Glomerular endothelial cell (primary cell): Measurements from ENCODE around the gene DRD4. TPM values are rescaled to one million over a fixed set of nuclear protein-coding genes. Genes with fewer than 3 reads are reported as not detected.

Experiments used
- DNase-seq: peaks from one replicate; pipeline ENCODE4 v3.0.0-alpha.2; 2011; ENCODE audit warnings: low read depth, low spot score; ENCODE audit errors: extremely low read depth
- total RNA-seq: library from RNA; depleted of rRNA; stranded (reverse); fragments of >200 nt; gene quantifications from 2 replicates; pipeline ENCODE4 v1.2.3, GENCODE V29; 2015

The DRD4 gene
- total RNA-seq, 1 donor from 2014 or later, result not detected

DNA sequence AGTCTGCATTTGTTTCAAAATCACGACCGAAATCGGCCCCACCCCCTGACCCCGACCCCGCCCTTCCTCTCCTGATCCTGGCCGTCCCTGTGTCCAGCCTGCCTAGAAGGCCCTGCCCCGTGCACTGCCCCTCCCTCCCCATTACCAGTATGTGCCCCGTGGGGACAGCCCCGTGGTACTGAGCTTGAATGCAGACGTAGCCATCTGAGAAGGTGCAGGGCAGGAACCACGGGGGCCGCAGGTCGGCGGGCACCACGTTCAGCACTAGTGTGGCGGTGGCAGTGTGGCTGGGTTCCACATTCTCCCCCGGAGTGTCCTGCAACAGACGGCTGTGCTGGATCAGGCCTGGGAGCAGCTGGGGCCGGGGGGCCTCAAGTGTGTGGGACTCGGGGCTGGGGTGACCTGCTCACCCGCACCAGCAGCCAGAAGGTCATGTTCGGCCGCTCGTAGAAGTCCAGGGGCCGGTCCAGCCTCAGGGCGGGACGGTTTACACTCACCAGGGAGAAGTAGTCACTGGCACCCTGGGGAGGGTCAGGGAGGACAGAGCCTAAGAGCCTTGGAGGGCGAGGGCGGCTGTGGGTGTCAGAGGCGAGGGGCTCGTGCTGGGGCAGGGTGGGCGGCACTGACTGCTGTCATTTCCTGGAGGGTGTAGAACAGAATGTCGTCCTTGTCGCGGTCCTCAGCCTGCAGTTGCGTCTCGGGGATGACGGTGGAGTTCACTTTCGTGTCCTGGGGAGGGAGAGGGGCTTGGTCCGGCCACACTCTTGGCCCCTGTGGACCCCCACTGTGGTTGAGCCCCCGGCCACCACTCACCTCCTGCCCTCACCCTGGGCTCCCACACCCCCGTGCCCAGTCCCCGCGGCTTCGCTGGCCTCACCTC, 15.9 kb upstream of the DRD4 start:
- DNase-seq, result no peak

DNA sequence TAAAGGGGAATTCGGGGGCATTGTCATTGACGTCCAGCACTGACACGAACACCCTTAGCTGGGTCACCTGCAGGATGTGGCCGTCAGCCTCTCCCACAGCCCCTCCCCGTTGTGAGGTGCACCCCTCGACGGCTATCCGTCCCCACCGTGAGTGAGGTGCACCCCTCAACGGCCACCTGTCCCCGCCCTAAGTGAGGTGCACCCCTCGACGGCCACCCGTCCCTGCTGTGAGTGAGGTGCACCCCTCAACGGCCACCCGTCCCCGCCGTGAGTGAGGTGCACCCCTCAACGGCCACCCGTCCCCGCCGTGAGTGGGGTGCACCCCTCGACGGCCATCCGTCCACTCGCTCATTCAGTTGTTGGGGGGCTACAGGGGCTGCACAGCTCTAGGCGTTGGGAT, 15.2 kb upstream of the DRD4 start:
- no peak for DNase-seq

DNA sequence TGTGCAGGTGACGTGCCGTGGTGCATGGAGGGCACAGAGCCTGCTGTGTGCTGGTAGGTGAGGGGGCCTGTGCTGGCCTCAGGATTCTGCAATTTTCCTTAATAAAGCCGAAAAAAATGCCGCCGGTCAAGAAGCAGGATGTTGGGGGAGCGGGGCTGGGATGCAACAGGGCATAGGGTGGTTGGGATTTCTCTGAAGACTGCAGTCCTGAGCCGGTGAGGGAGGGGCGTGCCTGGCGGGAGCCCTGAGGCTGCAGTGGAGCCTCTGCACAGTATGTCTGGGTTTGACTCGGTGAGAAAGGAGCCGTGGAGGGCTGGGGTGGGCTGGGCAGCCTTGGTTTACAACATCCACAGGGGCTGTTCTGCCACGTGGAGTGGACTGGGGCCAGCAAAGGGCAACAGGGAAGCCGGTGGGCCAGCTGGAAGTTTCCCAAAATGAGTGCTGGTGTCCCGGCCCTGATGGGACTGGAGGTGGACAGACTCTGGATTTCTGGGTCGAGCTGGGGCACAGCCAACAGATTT, 13.7 kb upstream of the DRD4 start:
- DNase-seq, result no peak

DNA sequence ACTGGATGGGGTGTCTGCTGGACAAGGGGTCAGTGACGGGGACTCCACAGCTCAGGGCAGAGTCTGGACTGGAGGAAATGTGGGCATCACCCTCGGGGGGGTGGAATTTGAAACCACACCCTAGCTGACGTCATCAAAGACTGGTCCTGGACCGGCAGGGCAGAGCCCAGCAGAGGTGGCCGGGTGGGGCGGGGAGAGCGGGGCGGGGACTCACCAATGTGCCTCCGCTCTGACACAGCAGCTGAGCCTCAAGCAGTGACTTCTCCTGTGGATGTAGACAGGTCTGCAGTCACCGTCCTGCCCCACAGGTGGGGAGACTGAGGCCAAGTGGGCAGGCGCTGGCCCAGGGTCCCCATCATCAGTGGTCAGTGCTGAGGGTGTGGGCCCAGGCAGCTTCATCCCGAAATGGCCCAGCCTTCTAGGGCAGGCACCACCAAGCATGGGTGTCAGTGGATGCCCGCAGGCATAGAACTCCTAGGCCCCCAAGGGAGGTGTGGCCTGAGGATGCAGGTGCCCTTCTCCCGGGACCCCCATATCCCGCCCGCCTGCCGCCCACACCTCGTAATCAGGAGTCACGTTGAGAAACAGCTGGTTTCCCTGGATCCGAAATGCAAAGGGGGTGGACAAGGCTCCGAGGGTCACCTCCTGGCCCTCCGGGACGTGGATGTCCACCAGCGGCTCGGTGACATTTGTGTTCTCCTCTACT, 12.9 kb upstream of the DRD4 start:
- DNase-seq, result no peak

DNA sequence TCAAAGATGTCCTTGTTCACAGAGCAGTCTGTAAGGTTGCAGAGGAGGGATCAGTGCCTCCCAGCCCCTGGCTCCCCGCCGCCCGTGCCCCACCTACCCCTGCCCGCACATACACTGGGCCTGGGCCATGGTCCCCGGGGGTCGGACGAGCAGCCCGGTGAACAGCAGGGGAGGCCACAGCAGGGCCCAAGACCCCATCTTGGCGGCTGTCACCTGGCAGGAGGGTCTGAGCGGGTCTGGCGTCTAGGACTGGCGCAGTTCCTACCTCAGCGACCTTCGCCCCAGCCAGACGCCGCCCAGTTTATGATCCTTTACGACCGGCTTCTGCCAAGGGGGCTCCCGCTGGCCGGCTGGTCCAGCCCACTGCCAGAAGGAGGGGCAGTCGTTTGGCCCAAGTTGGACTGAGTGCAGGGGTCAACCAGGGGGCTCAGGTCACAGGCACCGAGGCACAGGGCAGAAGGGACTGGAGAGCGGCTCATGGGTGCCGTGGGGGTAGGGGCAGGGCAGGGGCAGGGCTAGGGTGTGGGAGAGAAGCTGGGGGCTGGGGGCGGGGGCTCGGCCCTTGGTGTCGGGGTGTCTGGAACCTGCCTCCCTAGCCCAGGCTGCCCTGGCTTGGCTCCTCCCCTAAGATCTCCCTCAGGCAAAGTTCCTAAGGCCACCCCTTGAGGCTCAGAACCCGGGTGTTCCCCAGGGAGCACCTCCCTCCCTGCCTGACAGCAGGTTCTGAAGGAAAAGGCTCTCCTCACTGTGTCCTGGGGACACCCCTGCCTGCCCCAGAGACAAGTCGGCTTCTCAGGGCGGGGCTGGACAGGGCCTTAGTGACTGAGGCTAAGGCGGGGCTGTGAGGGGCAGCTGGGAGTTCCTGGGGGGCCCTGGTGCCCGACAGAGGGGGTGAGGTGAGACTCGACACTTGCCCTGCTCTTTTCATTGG, 12.1 kb upstream of the DRD4 start, which contains the start of gene CDHR5:
TSS of gene CDHR5 (minus strand) at position 251 of the 931 bp plus-strand sequence. CDS start at position 198, 53 bp downstream.
- DNase-seq, result no peak

DNA sequence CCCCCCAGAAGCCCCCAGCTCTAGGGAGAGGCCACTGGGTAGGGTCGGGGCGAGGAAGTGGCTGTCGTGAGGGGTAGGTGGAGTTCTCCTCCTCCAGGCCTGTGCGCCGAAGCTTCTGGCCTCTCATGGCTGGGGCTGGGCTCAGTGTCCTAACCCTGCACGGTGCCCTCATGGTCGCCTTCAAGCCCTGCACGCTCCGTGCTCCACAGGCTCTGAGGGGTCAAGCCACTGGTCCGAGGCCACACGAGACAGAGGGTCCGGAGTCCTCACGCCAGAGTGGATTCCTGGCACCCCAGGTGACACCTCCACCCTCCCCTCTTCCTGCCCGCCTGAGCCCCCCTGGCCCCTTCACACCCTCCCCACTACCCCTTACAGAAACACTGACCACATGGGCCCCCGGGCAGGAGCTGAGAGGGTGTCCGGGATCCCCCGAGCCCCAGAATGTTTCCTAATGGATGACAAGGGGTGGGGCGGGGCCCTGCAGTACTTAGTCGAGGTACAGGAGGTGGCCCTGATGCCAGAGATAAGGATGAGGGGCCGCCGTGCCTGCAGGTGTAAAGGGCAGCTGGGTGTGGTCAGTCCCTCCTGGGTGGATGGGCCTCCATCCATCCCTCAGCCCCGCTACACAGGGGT, 11.3 kb upstream of the DRD4 start:
- DNase-seq, result no peak

GRCh38 chr11:626475-627307, 10.4 kb upstream of the DRD4 start, which contains the start of gene SCT:
TSS of gene SCT (minus strand) at chr11:627181. CDS start at chr11:627143, 38 bp downstream.
- no peak for DNase-seq

DNA sequence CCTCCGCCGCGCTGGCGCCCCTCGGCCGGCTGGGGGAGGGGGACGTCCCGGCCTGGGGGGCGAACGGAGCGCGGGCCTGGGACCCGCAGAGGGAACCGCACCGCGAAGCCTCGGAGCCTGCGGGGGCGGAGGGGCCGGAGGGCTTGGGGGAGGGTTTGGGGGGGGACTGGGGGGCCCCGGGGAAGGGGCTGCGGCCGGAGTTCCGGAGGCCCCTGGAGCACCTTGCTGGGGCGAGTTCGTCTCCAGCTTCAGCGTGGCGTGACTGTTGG, 9.8 kb upstream of the DRD4 start:
- no peak for DNase-seq

DNA sequence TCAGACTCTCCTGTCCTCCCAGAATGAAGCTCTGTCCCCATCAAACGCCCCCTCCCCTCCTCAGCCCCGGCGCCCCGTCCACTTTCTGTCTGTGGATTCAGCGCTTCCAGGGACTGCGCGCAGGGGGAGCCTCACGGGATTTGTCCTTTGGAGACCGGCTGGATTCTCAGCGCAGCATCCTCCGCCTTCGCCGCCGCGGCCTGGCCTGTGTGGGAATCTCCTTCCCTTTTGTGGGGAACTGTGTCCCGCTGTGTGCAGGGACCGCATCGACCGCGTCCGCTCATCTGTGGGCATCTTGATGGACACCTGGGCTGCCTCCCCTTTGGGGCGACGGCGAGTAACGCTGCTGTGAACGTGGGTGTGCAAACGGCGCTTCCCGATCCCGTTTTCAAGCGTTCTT, 9.0 kb upstream of the DRD4 start:
- no peak for DNase-seq

GRCh38 chr11:629237-629583, 7.9 kb upstream of the DRD4 start:
- no peak for DNase-seq

DNA sequence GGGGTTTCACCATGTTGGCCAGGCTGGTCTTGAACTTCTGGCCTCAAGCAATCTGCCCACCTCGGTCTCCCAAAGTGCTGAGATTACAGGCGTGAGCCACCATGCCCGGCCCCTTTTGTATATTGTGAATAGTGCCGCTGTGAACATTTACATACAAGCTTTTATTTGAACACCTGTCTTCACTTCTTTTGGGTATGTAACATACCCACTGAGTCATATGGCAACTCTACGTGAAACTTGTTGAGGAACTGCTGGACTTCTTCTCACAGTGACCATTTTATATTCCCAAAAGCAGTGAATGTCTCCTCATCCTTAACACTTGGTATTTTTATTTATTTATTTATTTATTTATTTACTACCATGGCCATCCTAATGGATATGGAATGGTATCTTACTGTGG, 6.2 kb upstream of the DRD4 start:
- no peak for DNase-seq

DNA sequence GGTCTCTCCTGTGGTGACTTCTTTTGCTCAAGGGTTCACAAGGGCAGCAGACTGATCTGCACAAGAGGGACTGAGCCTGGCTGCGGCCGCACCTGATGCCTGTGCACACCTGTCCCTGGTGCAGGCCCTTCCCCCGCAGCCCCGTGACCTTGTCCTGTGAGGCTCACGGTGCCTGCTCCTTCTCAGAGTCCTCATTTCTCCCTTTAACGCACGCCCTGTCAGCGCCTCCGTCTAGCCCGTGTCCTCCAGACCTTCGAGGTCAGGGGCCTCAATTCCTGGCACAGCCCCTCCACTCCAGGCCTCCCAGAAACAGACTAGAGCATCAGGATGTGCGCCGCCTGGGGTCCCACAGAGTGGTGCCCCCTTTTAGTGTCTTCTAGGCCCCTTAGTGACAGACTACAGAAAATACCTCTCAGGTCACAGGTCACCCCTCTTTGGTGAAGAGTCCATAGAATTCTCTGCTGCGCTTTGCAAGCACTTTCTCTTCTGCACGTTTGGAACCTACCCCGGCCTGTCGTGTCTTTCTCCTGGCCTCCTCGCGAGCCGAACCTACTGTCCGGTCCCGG, 1.0 kb upstream of the DRD4 start:
- DNase-seq, result no peak

- no peak for DNase-seq
These were observed 194 bp downstream of the DRD4 start for GRCh38 chr11:637333-637592.

DNA sequence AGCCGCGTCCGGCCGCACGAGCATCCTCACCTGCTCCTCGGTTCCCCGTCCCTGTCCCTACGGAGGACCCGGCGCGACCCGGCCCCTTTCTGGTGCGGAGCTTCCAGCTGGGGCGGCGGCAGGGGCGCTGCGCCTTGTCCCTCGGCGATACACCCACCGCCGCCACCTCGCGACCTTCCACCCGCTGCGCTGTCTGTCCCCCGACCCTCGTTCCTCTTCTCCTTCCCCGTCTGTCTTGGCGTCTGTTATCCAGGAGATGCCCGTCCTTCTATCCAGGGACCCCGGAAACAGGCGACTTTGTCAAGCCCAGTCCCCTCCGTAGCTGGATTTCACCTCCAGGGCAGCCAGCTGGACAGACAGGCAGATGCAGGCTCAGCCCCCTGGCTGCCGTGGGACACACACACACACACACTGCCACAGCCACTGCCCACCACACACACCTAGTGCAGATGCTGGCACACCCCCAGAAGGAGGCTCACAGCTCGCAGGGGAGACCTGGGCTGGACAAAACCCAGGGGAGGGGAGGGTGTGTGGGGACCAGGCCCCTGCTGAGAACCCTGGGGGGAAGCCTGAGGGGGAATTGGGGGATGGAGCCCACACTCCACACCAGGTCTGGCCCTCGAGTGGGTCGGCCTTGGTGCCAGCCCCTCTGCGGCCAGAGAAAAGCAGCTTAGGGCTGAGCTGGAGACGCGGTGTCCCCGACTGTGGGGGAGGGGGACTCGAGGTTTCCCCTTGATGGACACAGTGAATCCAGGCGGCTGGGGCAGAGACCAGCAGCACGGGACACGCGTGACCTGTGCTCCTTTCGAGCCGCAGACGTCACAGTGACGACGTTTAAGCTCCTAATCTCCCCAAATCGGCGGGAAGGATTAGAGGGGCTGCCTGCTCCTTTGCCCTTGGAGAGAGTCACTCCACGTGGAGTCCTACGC, 788 bp downstream of the DRD4 start:
- no peak for DNase-seq

DNA sequence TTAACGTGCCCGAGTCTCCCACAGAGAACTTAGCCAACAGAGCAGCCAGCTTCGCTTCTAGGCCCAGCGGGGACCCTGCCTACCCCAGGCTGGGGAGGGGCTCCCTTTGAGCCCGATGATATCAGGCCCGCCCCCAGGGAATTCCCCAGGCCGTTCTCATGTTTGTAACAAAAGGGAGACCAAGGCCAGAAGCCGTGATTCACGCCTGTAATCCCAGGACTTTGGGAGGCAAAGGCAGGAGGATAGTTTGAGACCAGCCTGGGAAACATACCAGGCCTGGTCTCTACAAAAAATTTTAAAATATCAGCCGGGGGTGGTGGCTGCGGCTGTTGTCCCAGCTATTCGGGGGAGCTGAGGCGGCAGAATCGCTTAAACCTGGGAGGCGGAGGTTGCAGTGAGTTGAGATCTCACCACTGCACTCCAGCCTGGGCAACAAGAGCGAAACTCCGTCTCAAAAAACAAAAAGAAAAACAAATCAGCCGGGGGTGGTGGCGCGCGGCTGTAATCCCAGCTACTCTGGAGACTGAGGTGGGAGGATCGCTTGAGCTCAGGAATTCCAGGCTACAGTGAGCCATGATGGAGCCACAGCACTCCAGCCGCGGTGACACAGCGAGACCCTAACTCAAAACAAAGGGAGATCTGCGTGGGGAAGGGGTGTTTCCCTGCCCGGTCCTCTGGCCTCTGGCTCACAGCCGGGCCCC, 1.7 kb downstream of the DRD4 start:
- DNase-seq, result no peak

- DNase-seq, result no peak
These were observed 2.4 kb downstream of the DRD4 start for GRCh38 chr11:639332-639955.

DNA sequence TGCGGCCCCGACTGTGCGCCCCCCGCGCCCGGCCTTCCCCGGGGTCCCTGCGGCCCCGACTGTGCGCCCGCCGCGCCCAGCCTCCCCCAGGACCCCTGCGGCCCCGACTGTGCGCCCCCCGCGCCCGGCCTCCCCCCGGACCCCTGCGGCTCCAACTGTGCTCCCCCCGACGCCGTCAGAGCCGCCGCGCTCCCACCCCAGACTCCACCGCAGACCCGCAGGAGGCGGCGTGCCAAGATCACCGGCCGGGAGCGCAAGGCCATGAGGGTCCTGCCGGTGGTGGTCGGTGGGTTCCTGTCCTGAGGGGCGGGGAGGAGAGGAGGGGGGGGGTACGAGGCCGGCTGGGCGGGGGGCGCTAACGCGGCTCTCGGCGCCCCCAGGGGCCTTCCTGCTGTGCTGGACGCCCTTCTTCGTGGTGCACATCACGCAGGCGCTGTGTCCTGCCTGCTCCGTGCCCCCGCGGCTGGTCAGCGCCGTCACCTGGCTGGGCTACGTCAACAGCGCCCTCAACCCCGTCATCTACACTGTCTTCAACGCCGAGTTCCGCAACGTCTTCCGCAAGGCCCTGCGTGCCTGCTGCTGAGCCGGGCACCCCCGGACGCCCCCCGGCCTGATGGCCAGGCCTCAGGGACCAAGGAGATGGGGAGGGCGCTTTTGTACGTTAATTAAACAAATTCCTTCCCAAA, 3.1 kb downstream of the DRD4 start:
- DNase-seq, result no peak
